ENCODE measurements around the gene SELENOK.

Gene SELENOK

DNA sequence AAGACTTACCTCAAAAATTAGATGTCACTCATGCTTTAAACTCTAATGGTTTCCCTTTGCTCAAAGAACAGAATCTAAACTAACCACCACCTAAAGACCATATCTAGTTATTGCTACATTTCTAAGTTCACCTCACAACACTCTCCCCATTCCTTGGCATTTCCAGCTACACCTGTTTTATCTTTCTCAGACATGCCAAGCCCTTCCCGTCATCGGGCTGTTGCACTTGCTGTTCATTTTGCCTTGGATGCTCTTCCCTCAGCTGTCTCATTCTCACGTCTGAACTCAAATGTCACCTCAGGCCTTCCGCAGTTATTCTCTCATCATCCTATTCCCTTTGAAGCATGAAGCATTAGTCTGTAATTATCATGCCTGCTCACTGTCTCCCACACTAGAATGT is 8.7 kb downstream of the SELENOK start:
- H3K36me3 ChIP-seq (ENCODE audit: control insufficient read depth, insufficient read depth, low read length) = peaks cover 2% of the 10 kb centered on the region
- DNase-seq (ENCODE audit: extremely low read depth, insufficient read length) = no peak
- H3K27me3 ChIP-seq (replicated peaks; ENCODE audit: control insufficient read depth, insufficient read depth, low read length) = no peaks in the 10 kb centered on the region
- TF ChIP-seq, protein P1, sequence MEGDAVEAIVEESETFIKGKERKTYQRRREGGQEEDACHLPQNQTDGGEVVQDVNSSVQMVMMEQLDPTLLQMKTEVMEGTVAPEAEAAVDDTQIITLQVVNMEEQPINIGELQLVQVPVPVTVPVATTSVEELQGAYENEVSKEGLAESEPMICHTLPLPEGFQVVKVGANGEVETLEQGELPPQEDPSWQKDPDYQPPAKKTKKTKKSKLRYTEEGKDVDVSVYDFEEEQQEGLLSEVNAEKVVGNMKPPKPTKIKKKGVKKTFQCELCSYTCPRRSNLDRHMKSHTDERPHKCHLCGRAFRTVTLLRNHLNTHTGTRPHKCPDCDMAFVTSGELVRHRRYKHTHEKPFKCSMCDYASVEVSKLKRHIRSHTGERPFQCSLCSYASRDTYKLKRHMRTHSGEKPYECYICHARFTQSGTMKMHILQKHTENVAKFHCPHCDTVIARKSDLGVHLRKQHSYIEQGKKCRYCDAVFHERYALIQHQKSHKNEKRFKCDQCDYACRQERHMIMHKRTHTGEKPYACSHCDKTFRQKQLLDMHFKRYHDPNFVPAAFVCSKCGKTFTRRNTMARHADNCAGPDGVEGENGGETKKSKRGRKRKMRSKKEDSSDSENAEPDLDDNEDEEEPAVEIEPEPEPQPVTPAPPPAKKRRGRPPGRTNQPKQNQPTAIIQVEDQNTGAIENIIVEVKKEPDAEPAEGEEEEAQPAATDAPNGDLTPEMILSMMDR (IDR thresholded peaks at IDR 0.05; ENCODE audit: insufficient read depth, low read length, poor library complexity, severe bottlenecking) = no peak
- H3K4me3 ChIP-seq (replicated peaks; ENCODE audit: low read depth, low read length) = no peak overlapping the region

DNA sequence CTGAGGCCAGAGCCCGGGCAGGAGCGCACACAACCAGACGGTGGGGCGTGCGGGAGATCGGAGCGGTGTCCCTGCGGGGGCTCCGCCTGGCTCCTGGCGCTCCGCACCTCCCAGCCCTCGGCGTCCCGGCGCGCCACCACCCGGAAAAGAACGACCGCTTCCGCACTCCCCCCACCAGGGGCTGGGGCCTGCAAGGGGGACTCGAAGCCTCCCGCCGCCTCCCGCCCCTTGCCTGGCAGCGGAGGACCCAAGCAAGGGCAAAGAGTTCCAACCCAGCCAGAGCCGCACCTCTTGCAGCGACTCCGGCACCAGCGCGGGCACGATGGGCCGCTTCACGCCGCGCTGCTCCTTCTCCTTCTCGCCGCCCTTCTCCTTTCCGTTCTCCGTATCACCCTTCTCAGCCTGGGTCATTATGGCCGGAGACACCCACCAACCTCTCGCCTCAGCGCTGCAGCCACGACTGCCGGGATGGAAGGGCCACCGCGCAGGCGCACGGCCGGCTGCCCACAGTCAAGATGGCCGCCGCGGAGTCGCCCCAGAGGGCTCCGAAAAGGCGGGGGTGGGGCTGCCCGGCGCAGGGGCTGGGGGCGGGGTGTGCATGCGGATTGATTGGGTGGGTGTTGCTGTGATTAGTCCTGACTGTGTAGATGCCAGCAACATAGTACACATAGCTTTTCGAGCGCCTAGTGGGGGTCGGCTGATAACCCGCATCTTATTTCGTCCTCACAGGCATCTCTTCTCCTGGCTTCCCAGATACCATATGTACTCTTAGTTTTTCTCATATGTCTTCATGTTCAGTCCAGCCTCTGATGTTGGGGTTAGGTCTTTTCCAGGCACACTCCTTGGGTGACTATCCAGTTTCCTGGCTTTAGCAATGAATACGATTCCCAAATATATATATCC is 9.7 kb downstream of the SELENOK start, which contains the start of gene ACTR8:
Gene ACTR8 (minus strand): TSS at position 462 of the 903 bp plus-strand sequence. CDS start 51 bp downstream, at position 411.
- Histone ChIP-seq H3K27me3 (replicated peaks; ENCODE audit: control insufficient read depth, insufficient read depth, low read length) (no peaks in the 10 kb centered on the region), H3K36me3 (ENCODE audit: control insufficient read depth, insufficient read depth, low read length) (peaks cover 5% of the 10 kb centered on the region), H3K4me3 (replicated peaks; ENCODE audit: low read depth, low read length) (peak within 1 kb of the TSS; percentile 81)
- TF ChIP-seq, protein P1 (IDR thresholded peaks at IDR 0.05; ENCODE audit: insufficient read depth, low read length, poor library complexity, severe bottlenecking) = peak; percentile 5
- DNase-seq (ENCODE audit: extremely low read depth, insufficient read length) = peak; percentile 92

DNA sequence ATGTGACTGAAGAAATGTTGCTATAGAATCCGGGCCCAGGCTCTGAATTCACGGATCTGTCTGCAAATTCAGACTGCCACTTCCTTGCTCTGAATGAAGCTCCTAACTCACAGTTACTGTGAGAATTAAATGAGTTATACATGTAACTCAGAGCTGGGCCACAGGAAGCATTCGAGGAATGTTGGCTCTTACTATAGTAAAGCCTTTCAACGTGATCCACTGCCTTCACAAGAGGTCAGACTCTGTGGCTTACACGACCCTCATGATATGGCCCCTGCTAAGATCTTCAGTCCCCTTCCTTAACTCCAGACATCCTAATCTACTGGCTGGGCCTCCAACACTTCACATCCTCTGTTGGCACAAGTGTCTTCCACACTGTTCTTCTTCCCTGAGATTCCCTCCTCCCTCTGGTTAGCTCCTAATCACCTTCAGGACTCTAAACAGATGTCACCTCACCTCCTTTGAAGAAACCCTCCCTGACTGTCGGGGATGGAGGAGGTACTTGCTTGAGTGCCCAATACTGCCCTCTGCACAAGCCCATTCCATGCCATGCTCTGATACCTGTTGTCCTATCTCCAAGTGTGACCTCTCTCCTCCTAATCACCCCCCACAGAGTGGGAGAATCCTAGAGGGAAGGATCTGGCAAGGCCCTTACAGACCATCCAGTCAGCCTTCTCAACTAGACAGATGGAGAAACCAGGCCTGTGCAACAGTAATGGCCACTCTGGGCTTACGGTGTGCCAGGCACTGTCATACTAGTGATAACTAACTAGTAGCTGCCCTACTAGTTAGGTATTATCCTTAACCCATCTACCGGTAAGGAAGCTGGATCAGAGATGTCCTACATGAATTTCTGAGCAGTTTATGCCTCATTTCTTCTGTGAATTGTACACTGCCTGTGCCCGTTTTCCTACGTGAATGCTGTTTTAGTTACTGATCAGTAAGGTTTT is 11.0 kb downstream of the SELENOK start:
- no peak for DNase-seq (ENCODE audit: extremely low read depth, insufficient read length)
- TF ChIP-seq, protein P1 (IDR thresholded peaks at IDR 0.05; ENCODE audit: insufficient read depth, low read length, poor library complexity, severe bottlenecking) = no peak
- peaks cover 7% of the 10 kb centered on the region for H3K36me3 ChIP-seq (ENCODE audit: control insufficient read depth, insufficient read depth, low read length)
- H3K27me3 ChIP-seq (replicated peaks; ENCODE audit: control insufficient read depth, insufficient read depth, low read length) = no peaks in the 10 kb centered on the region
- peak overlapping the region; percentile 81 for H3K4me3 ChIP-seq (replicated peaks; ENCODE audit: low read depth, low read length)

DNA sequence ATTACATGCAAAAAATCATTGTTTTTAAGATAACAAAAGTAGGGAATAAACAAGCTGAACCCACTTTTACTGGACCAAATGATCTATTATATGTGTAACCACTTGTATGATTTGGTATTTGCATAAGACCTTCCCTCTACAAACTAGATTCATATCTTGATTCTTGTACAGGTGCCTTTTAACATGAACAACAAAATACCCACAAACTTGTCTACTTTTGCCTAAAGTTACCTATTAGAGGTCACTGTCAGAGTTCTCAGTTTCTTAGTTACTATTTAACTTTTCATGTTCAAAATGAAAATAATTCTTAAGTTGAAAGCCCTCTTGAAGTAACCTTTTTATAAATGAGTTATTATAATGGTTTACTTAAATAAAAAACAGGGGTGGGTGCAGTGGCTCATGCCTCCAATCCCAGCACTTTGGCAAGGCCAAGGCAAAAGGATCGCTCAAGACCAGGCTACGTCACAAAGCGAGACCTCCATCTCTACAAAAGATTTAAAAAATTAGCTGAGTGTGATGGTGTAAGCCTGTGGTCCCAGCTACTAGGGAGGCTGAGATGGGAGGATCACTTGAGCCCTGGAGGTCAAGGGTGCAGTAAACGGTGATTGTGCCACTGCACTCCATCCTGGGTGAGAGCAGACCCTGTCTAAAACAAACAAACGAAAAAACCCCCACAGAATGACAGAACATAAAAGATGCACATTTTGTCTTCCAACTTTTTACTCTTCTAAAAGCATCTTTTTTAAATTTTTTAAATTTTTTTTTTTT is 25.7 kb downstream of the SELENOK start:
- no peak for DNase-seq (ENCODE audit: extremely low read depth, insufficient read length)
- H3K4me3 ChIP-seq (replicated peaks; ENCODE audit: low read depth, low read length) = no peak overlapping the region
- TF ChIP-seq, protein P1 (IDR thresholded peaks at IDR 0.05; ENCODE audit: insufficient read depth, low read length, poor library complexity, severe bottlenecking) = no peak
- peaks cover 20% of the 10 kb centered on the region for H3K36me3 ChIP-seq (ENCODE audit: control insufficient read depth, insufficient read depth, low read length)
- H3K27me3 ChIP-seq (replicated peaks; ENCODE audit: control insufficient read depth, insufficient read depth, low read length) = no peaks in the 10 kb centered on the region

DNA sequence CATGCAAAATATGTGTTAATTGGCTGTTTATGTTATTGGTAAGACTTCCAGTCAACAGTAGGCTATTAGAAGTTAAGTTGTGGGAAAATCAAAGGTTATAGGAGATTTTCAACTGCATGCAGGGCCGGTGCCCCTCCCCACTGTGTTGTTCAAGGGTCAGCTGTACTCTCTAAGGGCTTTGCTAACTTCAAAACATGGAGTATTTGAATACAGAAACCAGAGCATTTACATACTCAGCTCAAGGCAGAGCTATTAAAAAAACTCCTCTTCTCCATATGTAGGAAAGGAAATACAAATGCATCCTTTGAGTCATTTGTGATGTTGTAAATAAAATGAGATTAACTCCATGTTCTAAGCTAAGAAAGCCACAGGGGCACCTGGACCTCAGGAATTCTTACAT is 28.5 kb downstream of the SELENOK start:
- H3K27me3 ChIP-seq (replicated peaks; ENCODE audit: control insufficient read depth, insufficient read depth, low read length) = no peaks in the 10 kb centered on the region
- peaks cover 15% of the 10 kb centered on the region for H3K36me3 ChIP-seq (ENCODE audit: control insufficient read depth, insufficient read depth, low read length)
- no peak overlapping the region for H3K4me3 ChIP-seq (replicated peaks; ENCODE audit: low read depth, low read length)
- TF ChIP-seq, protein P1 (IDR thresholded peaks at IDR 0.05; ENCODE audit: insufficient read depth, low read length, poor library complexity, severe bottlenecking) = no peak
- no peak for DNase-seq (ENCODE audit: extremely low read depth, insufficient read length)

All from GM06990 (cell line).